ENCODE measurements around the gene BUD23. TPM values are rescaled to one million over a fixed set of nuclear protein-coding genes. Genes with fewer than 3 reads are reported as not detected.
"Not testable (repeated sequence)": the region's sequence is repeated elsewhere in the genome, so short reads cannot be mapped to it uniquely, and the experiment has no call there.

BUD23 gene
- polyA plus RNA-seq, 1 donor, result 76.7 TPM

DNA sequence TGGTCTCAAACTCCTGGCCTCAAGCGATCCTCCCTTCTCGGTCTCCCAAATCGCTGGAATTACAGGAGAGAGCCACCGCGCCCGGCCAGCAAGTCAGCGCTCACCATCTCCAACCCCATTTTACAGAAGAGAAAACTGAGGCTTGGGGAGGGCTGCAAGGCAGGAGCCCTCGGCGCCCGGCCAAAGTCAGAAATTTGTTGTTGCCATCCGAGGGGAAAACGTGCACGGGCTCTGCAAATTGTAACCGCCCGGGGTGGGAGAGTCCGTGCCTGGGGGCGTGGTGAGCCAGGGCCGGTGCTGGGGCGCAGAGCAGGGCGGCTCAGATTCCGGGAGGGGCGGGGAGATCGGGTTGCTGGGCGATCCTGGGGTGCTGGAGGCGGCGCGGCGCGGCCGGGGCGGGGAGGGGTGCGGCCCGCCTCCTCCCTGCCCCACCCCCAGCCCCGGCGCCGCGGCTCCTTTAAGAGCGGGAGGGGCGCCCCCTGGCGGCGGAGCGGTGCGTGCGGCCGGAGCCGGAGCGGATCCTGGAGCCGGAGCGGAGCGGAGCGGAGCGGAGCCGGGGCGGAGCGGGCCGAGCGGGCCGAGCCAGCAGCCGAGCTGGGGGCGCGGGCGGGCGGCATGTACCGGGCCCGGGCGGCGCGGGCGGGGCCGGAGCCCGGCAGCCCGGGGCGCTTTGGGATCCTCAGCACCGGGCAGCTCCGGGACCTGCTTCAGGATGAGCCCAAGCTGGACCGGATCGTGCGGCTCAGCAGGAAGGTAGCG is 15.9 kb upstream of the BUD23 start, which contains the start of gene VPS37D:
TSS of gene VPS37D (plus strand) at position 488 of the 759 bp plus-strand sequence. CDS start at position 616, 128 bp downstream.
- peaks cover 2% of the 10 kb centered on the region for H3K36me3 ChIP-seq (ENCODE audit: control insufficient read depth, insufficient read depth, low read length)
- peaks cover 3% of the 10 kb centered on the region for H3K9me3 ChIP-seq (ENCODE audit: control insufficient read depth, low read depth, low read length)
- H3K4me1 ChIP-seq (ENCODE audit: control insufficient read depth, insufficient read depth, low read length), result peaks cover 21% of the 10 kb centered on the region
- no peaks in the 10 kb centered on the region for H3K27me3 ChIP-seq (ENCODE audit: control insufficient read depth, insufficient read depth, low read length)
- H3K27ac ChIP-seq (ENCODE audit: low read length), result no peak within 1 kb of the TSS
- no CpG with 5 or more reads among the region's 79 CpGs for WGBS (ENCODE audit: insufficient coverage, low lambda C conversion rate)
- H3K4me3 ChIP-seq (ENCODE audit: low read length), result peak within 1 kb of the TSS; percentile 81
- peak; percentile 88 to 94 for DNase-seq

DNA sequence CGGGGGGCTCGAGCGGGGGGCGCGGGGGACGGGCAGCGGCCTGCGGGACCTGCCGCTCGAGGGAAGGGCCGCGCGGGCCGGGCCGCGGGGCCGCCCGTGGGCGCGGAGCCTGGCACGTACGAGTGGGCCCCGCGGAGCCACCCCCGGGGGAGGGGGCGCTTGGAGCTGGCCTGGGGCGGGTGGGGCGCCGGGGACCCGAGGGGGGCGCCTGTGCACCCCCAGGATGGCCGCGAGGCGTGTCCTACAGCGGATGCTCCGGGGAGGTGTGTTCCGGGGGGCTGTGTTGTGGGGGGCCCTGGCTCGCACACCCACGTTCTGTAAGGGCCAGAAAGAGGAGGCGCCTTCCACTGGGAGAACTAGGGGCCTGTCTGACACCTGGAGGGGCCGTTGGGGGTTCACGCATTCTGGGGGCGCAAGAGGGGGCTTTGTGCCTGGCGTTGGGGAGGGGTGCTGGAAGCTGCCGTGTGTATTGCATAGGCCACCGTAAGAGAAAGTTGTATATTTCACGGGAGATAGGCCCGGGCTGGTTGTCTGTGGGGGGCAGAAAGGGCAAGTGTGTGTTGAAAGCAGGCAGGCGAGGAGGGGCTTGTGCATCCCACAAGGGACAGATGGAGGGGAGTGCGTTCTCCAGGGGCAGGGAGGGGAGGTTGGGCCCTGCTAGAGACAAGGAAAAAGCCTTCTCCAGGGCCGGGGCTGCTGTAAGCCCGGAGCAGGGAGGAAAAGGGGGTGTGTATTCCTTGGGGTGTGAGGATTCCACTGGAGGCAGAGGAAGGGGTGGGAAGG is 15.1 kb upstream of the BUD23 start:
- peak in 1 of 2 donors; percentile 55 for DNase-seq
- H3K9me3 ChIP-seq (ENCODE audit: control insufficient read depth, low read depth, low read length), result peaks cover 3% of the 10 kb centered on the region
- peaks cover 2% of the 10 kb centered on the region for H3K36me3 ChIP-seq (ENCODE audit: control insufficient read depth, insufficient read depth, low read length)
- peak overlapping the region; percentile 81 for H3K4me3 ChIP-seq (ENCODE audit: low read length)
- peaks cover 21% of the 10 kb centered on the region for H3K4me1 ChIP-seq (ENCODE audit: control insufficient read depth, insufficient read depth, low read length)
- H3K27me3 ChIP-seq (ENCODE audit: control insufficient read depth, insufficient read depth, low read length), result no peaks in the 10 kb centered on the region
- WGBS (ENCODE audit: insufficient coverage, low lambda C conversion rate), result no CpG with 5 or more reads among the region's 52 CpGs
- no peak overlapping the region for H3K27ac ChIP-seq (ENCODE audit: low read length)

DNA sequence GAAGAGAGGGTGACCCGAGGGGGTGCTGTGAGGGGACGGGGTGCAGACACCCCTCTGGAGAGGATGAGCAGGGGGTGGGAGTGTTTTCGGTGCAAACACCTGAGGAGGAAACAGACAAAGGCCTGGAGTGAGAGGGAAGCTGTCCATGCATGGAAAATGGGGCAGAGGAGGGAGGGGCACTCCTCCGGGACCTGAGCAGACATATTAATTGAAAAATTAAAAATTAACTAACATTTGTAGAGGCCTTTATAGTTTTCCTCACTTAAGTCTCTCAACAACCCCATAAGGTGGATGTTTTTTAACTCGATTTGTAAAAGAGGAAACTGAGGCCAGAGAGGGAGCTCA is 14.5 kb upstream of the BUD23 start:
- Histone ChIP-seq H3K27me3 (ENCODE audit: control insufficient read depth, insufficient read depth, low read length) (no peaks in the 10 kb centered on the region), H3K27ac (ENCODE audit: low read length) (no peak overlapping the region)
- no CpG with 5 or more reads among the region's 5 CpGs for WGBS (ENCODE audit: insufficient coverage, low lambda C conversion rate)

DNA sequence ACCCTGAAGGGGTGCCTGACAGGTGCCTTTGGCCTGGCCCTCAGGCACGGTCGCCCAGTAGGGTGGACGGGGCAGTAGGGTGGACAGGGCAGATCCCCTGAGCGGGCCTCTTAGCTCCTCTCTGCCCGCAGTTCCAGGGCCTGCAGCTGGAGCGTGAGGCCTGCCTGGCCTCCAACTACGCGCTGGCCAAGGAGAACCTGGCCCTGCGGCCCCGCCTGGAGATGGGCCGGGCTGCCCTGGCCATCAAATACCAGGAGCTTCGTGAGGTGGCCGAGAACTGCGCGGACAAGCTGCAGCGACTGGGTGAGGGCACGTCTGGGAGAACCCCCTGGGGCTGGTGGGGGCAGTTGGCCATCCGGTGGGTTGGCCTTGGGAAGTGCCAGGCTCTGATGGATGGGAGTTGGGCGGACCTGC is 14.1 kb upstream of the BUD23 start:
- no CpG with 5 or more reads among the region's 19 CpGs for WGBS (ENCODE audit: insufficient coverage, low lambda C conversion rate)
- no peak overlapping the region for H3K4me3 ChIP-seq (ENCODE audit: low read length)
- H3K27ac ChIP-seq (ENCODE audit: low read length), result no peak overlapping the region
- no peak for DNase-seq
- peaks cover 3% of the 10 kb centered on the region for H3K9me3 ChIP-seq (ENCODE audit: control insufficient read depth, low read depth, low read length)
- H3K4me1 ChIP-seq (ENCODE audit: control insufficient read depth, insufficient read depth, low read length), result peaks cover 21% of the 10 kb centered on the region
- H3K36me3 ChIP-seq (ENCODE audit: control insufficient read depth, insufficient read depth, low read length), result peaks cover 2% of the 10 kb centered on the region
- H3K27me3 ChIP-seq (ENCODE audit: control insufficient read depth, insufficient read depth, low read length), result no peaks in the 10 kb centered on the region

More for the DNA sequence above, 14.5 kb upstream of the BUD23 start:
- Histone ChIP-seq H3K36me3 (ENCODE audit: control insufficient read depth, insufficient read depth, low read length) (peaks cover 2% of the 10 kb centered on the region), H3K4me1 (ENCODE audit: control insufficient read depth, insufficient read depth, low read length) (peaks cover 21% of the 10 kb centered on the region), H3K9me3 (ENCODE audit: control insufficient read depth, low read depth, low read length) (peaks cover 3% of the 10 kb centered on the region), H3K4me3 (ENCODE audit: low read length) (peak overlapping the region; percentile 81)
- no peak for DNase-seq

DNA sequence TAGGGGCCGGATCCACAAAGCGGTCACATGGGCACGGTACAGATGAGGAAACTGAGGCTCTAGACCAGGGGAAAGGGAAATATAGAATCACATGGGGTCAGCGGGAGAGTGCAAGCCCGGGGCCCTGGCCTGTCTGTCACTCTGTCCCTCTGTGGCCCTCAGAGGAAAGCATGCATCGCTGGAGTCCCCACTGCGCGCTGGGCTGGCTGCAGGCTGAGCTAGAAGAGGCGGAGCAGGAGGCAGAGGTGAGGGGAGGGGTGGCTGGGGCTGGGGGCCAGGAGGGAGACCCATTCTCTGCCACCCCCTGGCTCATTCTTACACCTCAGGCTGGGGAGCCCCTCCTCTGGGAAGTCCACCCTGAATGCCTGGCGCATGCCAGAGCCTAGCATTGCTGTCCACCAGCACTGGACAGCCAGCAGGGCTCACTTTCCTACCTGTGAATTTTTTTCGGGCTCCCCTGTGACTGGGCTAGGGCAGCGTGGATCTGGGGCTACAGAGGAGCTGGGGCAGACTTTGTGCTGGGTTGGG is 13.5 kb upstream of the BUD23 start:
- Histone ChIP-seq H3K27me3 (ENCODE audit: control insufficient read depth, insufficient read depth, low read length) (no peaks in the 10 kb centered on the region), H3K27ac (ENCODE audit: low read length) (no peak overlapping the region), H3K4me3 (ENCODE audit: low read length) (no peak overlapping the region), H3K9me3 (ENCODE audit: control insufficient read depth, low read depth, low read length) (peaks cover 3% of the 10 kb centered on the region), H3K36me3 (ENCODE audit: control insufficient read depth, insufficient read depth, low read length) (peaks cover 2% of the 10 kb centered on the region), H3K4me1 (ENCODE audit: control insufficient read depth, insufficient read depth, low read length) (peaks cover 21% of the 10 kb centered on the region)
- no peak for DNase-seq
- no CpG with 5 or more reads among the region's 12 CpGs for WGBS (ENCODE audit: insufficient coverage, low lambda C conversion rate)

DNA sequence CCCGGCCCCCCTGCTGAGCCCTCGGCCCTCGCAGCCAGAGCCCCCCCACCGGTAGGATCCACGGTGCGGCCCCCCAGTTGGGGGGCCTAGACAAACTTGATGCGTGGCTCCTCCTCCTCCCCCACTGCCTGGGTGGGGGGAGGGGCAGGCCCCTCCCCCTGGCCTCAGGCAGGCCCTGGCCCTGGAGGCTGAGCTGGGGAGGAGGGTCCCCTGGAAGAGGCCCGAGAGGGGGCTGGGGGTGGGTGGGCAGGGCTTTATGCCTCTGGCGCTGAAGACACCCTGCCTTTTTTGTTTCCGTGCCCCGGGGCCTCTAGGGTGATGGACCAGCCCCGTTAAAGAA is 12.1 kb upstream of the BUD23 start:
- peaks cover 16% of the 10 kb centered on the region for H3K4me1 ChIP-seq (ENCODE audit: control insufficient read depth, insufficient read depth, low read length)
- H3K9me3 ChIP-seq (ENCODE audit: control insufficient read depth, low read depth, low read length), result peaks cover 3% of the 10 kb centered on the region
- H3K27me3 ChIP-seq (ENCODE audit: control insufficient read depth, insufficient read depth, low read length), result no peaks in the 10 kb centered on the region
- no peak overlapping the region for H3K27ac ChIP-seq (ENCODE audit: low read length)
- DNase-seq, result no peak
- no peak overlapping the region for H3K4me3 ChIP-seq (ENCODE audit: low read length)
- peaks cover 2% of the 10 kb centered on the region for H3K36me3 ChIP-seq (ENCODE audit: control insufficient read depth, insufficient read depth, low read length)
- WGBS (ENCODE audit: insufficient coverage, low lambda C conversion rate), result no CpG with 5 or more reads among the region's 12 CpGs

DNA sequence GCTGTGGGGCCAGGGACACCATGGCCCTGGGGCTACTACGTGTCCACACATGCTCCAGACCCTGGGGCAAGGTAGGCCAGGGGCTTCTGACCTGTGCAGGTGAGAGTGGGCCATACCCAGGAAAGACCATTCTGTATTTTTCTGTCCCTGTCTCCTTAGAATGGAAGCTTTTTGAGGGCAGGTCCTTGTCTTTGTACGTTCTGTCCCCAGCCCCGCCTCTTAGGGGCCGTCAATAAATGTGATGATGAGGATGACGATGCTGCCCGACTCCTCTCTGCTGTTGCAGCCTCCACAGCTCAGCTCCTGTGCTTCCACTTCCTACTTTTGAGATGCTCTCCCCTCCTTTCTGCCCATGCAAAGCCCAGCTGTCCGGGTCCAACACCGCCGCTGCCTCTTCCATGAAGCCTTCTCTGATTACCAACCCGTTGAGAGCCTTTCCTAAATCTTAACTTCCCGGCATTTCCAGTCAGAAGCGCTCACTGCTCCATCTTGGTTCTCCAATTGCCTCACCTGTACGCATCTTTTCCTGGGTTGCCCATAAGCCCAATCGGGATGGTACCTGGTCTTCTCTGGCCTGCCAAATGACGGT is 11.4 kb upstream of the BUD23 start:
- Histone ChIP-seq H3K36me3 (ENCODE audit: control insufficient read depth, insufficient read depth, low read length) (peaks cover 2% of the 10 kb centered on the region), H3K27ac (ENCODE audit: low read length) (no peak overlapping the region), H3K4me1 (ENCODE audit: control insufficient read depth, insufficient read depth, low read length) (peaks cover 16% of the 10 kb centered on the region), H3K4me3 (ENCODE audit: low read length) (no peak overlapping the region), H3K27me3 (ENCODE audit: control insufficient read depth, insufficient read depth, low read length) (no peaks in the 10 kb centered on the region), H3K9me3 (ENCODE audit: control insufficient read depth, low read depth, low read length) (peaks cover 3% of the 10 kb centered on the region)
- 90% methylated on average over 3 of the region's 15 CpGs for WGBS (ENCODE audit: insufficient coverage, low lambda C conversion rate)
- DNase-seq, result no peak

DNA sequence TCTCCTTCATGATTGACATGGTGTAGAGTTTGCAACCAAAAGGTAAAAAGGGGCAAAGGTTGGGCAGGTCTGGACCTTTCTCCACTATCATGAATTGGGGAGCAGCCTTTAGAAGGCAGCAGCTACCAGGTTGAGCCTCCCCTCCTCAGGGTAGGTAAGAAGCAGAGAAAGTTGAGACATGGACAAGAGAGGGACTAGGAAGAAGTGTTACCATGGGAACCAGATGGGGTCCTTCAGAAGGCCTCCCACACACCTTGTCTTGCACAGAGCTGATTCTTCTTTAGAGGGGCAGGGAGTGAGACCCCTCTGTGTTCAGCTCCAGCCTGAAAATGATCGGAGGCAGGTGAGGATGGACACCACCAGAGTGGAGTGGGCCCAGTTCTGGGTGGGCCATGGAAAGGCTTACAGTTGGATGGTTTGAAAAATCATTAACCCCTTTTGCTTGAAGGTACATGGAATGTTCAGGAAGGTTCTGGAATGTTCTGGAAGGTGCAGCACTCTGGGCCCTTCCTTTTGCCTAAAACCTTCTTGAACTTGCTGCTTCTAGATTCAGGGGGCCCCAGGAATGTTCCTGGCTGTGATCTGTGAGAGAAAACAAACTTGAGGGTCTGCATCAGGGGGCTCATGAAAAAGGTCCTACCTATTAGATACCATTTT is 8.8 kb upstream of the BUD23 start:
- no peaks in the 10 kb centered on the region for H3K9me3 ChIP-seq (ENCODE audit: control insufficient read depth, low read depth, low read length)
- H3K27me3 ChIP-seq (ENCODE audit: control insufficient read depth, insufficient read depth, low read length), result no peaks in the 10 kb centered on the region
- H3K4me3 ChIP-seq (ENCODE audit: low read length), result no peak overlapping the region
- no peak for DNase-seq
- peaks cover 7% of the 10 kb centered on the region for H3K36me3 ChIP-seq (ENCODE audit: control insufficient read depth, insufficient read depth, low read length)
- no peak overlapping the region for H3K27ac ChIP-seq (ENCODE audit: low read length)
- no CpG with 5 or more reads among the region's 1 CpG for WGBS (ENCODE audit: insufficient coverage, low lambda C conversion rate)
- no peaks in the 10 kb centered on the region for H3K4me1 ChIP-seq (ENCODE audit: control insufficient read depth, insufficient read depth, low read length)

DNA sequence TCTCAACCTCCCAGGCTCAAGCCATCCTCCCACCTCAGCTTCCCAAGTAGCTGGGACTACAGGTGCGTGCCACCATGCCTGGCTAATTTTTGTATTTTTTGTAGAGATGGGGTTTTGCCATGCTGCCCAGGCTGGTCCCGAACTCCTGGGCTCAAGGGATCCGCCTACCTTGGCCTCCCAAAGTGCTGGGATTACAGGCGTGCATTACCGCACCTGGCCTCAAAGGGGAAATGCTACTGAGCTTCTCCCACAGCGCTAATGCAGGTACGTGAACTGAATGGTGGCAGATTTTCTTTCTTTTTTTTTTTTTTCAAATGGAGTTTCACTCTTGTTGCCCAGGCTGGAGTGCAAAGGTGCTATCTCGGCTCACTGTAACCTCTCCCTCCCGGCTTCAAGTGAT is 7.3 kb upstream of the BUD23 start:
- H3K36me3 ChIP-seq (ENCODE audit: control insufficient read depth, insufficient read depth, low read length); H3K4me3 ChIP-seq (ENCODE audit: low read length); H3K27ac ChIP-seq (ENCODE audit: low read length); H3K4me1 ChIP-seq (ENCODE audit: control insufficient read depth, insufficient read depth, low read length); H3K9me3 ChIP-seq (ENCODE audit: control insufficient read depth, low read depth, low read length); H3K27me3 ChIP-seq (ENCODE audit: control insufficient read depth, insufficient read depth, low read length): not testable (repeated sequence)
- no CpG with 5 or more reads among the region's 9 CpGs for WGBS (ENCODE audit: insufficient coverage, low lambda C conversion rate)
- DNase-seq, result peak in 1 of 2 donors; percentile 36

DNA sequence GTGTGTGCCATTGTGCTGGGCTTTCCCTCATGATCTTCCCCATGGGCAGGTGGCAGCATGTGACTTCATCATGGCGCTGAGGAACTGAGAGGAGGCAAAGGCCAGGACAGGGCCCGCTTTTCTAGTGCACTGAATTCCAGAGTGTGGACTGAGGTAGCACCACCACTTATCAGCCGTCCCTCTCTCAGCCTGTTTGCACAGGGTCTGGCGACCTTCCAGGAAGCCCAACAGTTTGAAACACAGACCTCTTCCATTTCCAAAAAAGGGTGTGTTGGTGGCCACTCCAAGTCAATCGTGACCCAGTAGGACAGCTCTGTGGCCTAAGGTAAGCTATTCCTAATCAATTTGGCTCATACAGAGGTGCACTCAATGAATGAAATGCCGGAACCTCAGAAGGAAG is 4.5 kb upstream of the BUD23 start:
- Histone ChIP-seq H3K4me1 (ENCODE audit: control insufficient read depth, insufficient read depth, low read length) (peaks cover 12% of the 10 kb centered on the region), H3K36me3 (ENCODE audit: control insufficient read depth, insufficient read depth, low read length) (peaks cover 9% of the 10 kb centered on the region), H3K27ac (ENCODE audit: low read length) (no peak overlapping the region), H3K9me3 (ENCODE audit: control insufficient read depth, low read depth, low read length) (no peaks in the 10 kb centered on the region), H3K27me3 (ENCODE audit: control insufficient read depth, insufficient read depth, low read length) (no peaks in the 10 kb centered on the region), H3K4me3 (ENCODE audit: low read length) (no peak overlapping the region)
- WGBS (ENCODE audit: insufficient coverage, low lambda C conversion rate), result no CpG with 5 or more reads among the region's 6 CpGs
- no peak for DNase-seq

Data from large intestine (tissue), 3 donors.